ENCODE data around the gene RGS13. TPM values are rescaled to one million over a fixed set of nuclear protein-coding genes. Genes with fewer than 3 reads are reported as not detected.

Gene RGS13, protein sequence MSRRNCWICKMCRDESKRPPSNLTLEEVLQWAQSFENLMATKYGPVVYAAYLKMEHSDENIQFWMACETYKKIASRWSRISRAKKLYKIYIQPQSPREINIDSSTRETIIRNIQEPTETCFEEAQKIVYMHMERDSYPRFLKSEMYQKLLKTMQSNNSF
- not detected for polyA plus RNA-seq (ENCODE audit: insufficient read length in 4 of 4)

GRCh38 chr1:192635939-192636338 lies at the start of gene RGS13:
Gene RGS13, plus strand, starts transcription at chr1:192636147. Its CDS starts 8,188 bp downstream, at chr1:192644335.
- DNase-seq (ENCODE audit: low read depth in 4 of 4, low spot score in 3 of 4) = no peak

GRCh38 chr1:192587386-192588266 lies 48.3 kb upstream of the RGS13 start:
- no peak for DNase-seq (ENCODE audit: low read depth in 4 of 4, low spot score in 3 of 4)

- DNase-seq (ENCODE audit: low read depth in 4 of 4, low spot score in 3 of 4) = no peak
Observed at GRCh38 chr1:192588546-192588945, 47.4 kb upstream of the RGS13 start.

GRCh38 chr1:192589813-192590212 lies 46.1 kb upstream of the RGS13 start:
- no peak for DNase-seq (ENCODE audit: low read depth in 4 of 4, low spot score in 3 of 4)

DNA sequence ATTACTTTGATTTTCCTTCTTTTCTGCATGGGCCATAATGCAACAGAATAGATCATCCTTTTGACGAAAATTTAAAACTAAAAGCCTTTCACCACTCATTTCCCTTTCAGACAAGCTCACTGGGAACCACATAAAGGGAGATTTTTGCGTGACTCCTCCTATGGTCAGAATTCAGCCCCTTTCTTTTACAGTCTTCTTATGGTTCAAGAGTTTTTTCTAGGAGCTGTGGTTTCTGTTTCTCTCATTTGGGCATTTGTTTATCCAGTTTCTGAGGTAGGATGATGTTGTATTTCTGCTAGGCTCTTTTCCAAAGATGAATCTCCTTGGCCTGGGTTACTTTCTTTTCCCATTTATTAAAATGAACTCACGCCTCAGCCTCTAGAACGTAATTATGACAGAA lies 43.4 kb upstream of the RGS13 start:
- no peak for DNase-seq (ENCODE audit: low read depth in 4 of 4, low spot score in 3 of 4)

GRCh38 chr1:192592981-192593708 lies 42.8 kb upstream of the RGS13 start:
- DNase-seq (ENCODE audit: low read depth in 4 of 4, low spot score in 3 of 4) = no peak

- DNase-seq (ENCODE audit: low read depth in 4 of 4, low spot score in 3 of 4) = no peak
Observed at GRCh38 chr1:192595299-192595698, 40.6 kb upstream of the RGS13 start.

- DNase-seq (ENCODE audit: low read depth in 4 of 4, low spot score in 3 of 4) = no peak
Observed at GRCh38 chr1:192598589-192598988, 37.4 kb upstream of the RGS13 start.

DNA sequence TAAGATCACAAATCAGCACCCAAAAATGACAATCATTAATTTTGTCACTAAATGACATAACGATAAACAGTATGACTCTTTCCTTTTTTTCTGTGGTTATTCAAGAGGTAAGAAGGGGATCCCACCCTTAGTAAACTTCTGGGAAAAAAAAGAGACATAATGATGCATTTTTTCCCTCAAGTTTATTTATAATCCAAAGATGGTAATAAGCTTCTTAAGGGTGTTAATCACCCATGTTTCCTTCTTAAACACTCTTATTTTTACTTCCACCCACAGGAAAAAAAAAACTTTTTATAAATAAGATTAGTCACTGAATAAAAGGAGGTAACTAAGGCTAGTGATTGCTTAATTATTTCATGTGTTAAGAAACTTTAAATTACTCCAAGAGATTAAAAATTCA lies 35.7 kb upstream of the RGS13 start:
- no peak for DNase-seq (ENCODE audit: low read depth in 4 of 4, low spot score in 3 of 4)

GRCh38 chr1:192601143-192601542 lies 34.8 kb upstream of the RGS13 start:
- no peak for DNase-seq (ENCODE audit: low read depth in 4 of 4, low spot score in 3 of 4)

DNA sequence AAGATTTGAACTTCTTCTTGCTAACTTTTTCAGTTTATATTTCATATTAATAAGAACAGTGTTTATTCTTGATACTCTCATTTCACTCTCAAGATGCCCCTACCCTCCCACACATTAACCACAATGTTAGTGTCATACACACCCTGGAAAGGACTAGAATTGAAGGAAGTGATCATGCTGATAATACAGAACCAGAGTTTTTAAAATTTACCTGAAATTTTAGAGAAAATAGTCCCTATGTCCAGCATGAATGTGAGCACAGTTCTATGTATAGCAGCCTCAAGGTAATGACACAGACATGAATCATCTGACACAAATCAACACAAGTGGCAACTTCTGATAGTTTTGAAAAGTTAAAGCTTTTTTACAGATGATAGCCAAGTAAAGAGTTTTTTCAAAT lies 34.4 kb upstream of the RGS13 start:
- no peak for DNase-seq (ENCODE audit: low read depth in 4 of 4, low spot score in 3 of 4)

- no peak for DNase-seq (ENCODE audit: low read depth in 4 of 4, low spot score in 3 of 4)
Observed at GRCh38 chr1:192602757-192603156, 33.2 kb upstream of the RGS13 start.

DNA sequence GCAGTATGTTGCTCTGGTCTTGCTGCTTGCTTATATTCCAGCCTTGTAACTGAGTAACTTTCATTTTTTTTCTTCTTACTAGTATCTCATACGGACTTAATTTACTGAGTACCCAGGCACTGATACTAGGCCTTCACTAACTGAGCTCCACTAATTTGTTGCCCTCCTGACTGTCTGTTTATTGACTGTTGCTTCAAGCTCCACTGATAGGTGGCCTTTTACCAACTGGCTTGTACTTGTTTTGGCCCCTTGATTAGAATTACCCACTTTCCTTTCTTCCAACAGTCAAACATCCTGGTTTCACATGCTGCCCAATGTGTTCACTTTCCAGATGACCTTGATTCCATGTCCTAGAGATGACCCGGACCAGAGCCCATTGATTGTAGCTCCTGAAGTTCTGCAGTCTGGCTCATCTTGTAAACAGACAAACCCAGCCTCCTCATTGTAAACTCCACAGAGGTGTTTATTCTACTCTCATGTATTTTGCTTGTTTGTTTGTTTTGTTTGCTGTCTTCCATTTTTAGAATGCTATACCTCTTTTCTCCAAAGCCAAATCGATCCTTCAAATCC lies 32.6 kb upstream of the RGS13 start:
- DNase-seq (ENCODE audit: low read depth in 4 of 4, low spot score in 3 of 4) = no peak

GRCh38 chr1:192604979-192605620 lies 30.8 kb upstream of the RGS13 start:
- no peak for DNase-seq (ENCODE audit: low read depth in 4 of 4, low spot score in 3 of 4)

DNA sequence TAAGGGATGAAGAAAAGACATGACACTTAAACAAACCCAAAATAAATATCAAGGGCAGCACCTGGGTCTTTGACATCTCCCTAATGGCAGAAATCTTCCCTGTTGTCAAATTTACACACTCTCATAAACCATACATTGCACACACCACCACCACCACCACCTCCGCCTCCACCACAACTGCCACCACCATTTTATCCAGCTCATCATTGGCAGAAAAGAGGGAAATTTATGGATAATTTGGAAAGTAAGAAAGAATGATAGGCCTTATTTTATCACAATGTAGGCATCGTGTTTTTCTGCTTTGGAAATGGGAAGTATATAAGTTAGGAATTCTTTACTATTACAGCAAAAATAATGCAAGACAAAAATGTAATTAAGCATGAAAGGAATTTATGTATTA lies 27.3 kb upstream of the RGS13 start:
- no peak for DNase-seq (ENCODE audit: low read depth in 4 of 4, low spot score in 3 of 4)

- DNase-seq (ENCODE audit: low read depth in 4 of 4, low spot score in 3 of 4) = no peak
Observed at GRCh38 chr1:192609110-192610079, 26.6 kb upstream of the RGS13 start.

GRCh38 chr1:192610112-192610889 lies 25.6 kb upstream of the RGS13 start:
- no peak for DNase-seq (ENCODE audit: low read depth in 4 of 4, low spot score in 3 of 4)

GRCh38 chr1:192615055-192615454 lies 20.9 kb upstream of the RGS13 start:
- DNase-seq (ENCODE audit: low read depth in 4 of 4, low spot score in 3 of 4) = no peak
